HUES64 (cell line): Measurements from ENCODE around the gene TRMT2A.
"Not testable (repeated sequence)": the region's sequence is repeated elsewhere in the genome, so short reads cannot be mapped to it uniquely, and the experiment has no call there.

Experiments used
- H3K27ac ChIP-seq: 2 replicates; pipeline ENCODE4 v1.7.0; 2013; ENCODE audit warnings: low read depth, low read length, inconsistent platforms
- H3K27me3 ChIP-seq: 2 replicates; pipeline ENCODE4 v1.6.1; 2013; ENCODE audit warnings: mild to moderate bottlenecking, low read length; ENCODE audit not compliant: insufficient read depth
- H3K36me3 ChIP-seq: 2 replicates; pipeline ENCODE4 v1.6.1; 2013; ENCODE audit warnings: mild to moderate bottlenecking, low read length; ENCODE audit not compliant: insufficient read depth
- H3K4me1 ChIP-seq: 2 replicates; pipeline ENCODE4 v1.6.1; 2013; ENCODE audit warnings: mild to moderate bottlenecking, low read length, moderate library complexity; ENCODE audit not compliant: insufficient read depth
- H3K4me3 ChIP-seq: 2 replicates; pipeline ENCODE4 v1.5.1; 2013; ENCODE audit warnings: mild to moderate bottlenecking, low read length, moderate library complexity
- H3K9ac ChIP-seq: 2 replicates; pipeline ENCODE4 v1.6.1; 2013; ENCODE audit warnings: mild to moderate bottlenecking, low read depth, low read length
- H3K9me3 ChIP-seq: 2 replicates; pipeline ENCODE4 v1.6.1; 2013; ENCODE audit warnings: low read depth, low read length; ENCODE audit not compliant: insufficient read depth
- WGBS: fragments of 150-250, 120-280 bp; methylation state at CpG from one replicate; pipeline ENCODE4 v1.1.7; 2013; ENCODE audit warnings: missing lambda C conversion rate; 5-methylcytosine and 5-hydroxymethylcytosine counted together

Gene TRMT2A

DNA sequence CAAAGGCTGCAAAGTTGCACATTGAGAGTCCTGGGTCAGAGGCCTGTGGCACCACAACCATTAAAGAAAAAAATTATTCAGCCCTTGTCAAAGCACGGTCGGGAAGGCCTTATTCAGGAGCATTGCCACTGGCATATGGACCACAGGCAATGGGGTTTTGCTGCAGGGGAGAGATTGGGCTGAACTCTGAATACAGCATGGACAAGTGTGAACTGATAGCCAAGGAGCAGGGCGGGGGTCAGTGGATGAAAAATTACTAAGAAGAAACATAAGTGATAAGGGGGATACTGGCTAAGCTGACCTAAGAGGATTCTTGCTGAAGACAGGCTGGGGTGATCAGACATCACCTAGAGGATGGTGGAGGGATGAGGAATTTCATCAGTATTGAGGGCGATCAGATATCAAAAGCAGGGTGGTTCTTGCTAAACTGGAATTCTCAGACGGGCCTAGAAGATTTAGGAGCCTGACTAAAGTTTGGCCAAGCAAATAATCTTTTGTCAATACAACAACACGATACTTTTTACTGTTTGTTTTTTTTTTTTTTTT is 40.3 kb downstream of the TRMT2A start:
- no peaks in the 10 kb centered on the region for H3K27me3 ChIP-seq
- no peak overlapping the region for H3K9ac ChIP-seq
- 88% methylated on average over 6 of the region's 6 CpGs for WGBS
- H3K27ac ChIP-seq, result no peak overlapping the region
- H3K9me3 ChIP-seq, result no peaks in the 10 kb centered on the region
- no peak overlapping the region for H3K4me3 ChIP-seq
- peaks cover 6% of the 10 kb centered on the region; the same call in 1 of the 2 replicates for H3K4me1 ChIP-seq
- H3K36me3 ChIP-seq, result peaks cover 4% of the 10 kb centered on the region; the same call in 1 of the 2 replicates

DNA sequence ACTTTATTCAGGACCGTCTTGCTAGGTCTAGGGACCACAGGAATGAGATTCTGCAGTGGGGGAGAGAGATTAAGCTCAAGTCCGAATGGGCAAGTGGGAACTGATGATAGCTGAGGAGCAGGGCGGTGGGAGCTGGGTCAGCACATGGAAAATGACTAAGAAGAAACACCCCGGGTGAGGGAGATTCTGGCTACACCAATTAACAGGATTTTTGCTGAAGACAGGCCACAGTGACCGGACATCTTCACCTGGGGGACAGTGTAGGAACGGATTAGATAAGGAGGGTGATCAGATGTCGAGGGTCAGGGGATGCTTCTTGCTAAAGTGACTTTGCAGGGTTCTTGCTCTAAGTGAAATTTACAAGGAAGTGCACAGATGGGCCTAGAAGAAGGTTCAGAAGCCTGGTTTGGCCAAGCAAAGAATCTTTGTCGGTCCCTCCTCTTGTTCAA is 45.5 kb downstream of the TRMT2A start:
- Histone ChIP-seq H3K27me3 (0 out of 2 replicates have a peak, but pooled peaks cover 2% of the 10 kb centered on the region), H3K27ac (no peak overlapping the region)
- WGBS, result 90% methylated on average over 8 of the region's 8 CpGs

DNA sequence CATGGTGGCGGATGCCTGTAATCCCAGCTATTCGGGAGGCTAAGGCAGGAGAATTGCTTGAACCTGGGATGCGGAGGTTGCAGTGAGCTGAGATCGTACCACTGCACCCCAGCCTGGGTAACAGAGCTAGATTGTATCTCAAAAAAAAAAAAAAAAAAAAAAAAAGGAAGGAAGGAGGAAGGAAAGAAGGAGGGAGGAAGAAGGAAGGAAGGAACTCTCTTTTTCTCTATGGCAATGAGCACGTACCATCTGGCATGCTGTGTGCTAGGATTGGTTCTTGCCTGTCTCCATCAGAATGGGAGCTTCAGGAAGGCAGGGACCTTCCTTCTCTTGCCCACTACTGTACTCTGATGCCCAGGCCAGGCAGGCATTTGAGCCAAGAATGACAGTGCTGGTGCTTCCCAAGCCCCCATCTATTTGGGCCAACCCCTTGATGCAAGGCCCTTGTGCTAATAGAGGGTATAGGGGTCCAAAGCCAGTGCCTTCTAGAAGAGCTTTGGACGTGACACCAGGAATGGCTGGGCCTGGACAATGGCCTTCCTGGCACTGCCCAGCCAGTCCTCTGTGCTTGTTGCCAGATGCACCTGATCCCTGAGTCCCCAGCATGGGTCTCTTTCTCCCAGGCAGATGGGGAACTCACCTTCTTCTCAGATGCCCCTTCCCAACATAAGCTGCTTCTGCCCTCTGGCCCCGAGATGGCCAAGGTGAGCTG is 47.5 kb downstream of the TRMT2A start:
- Histone ChIP-seq H3K9ac (no peak overlapping the region), H3K9me3 (no peaks in the 10 kb centered on the region), H3K27me3 (0 out of 2 replicates have a peak, but pooled peaks cover 2% of the 10 kb centered on the region), H3K4me3 (no peak overlapping the region), H3K27ac (no peak overlapping the region), H3K4me1 (no peaks in the 10 kb centered on the region), H3K36me3 (no peaks in the 10 kb centered on the region)
- 93% methylated on average over 7 of the region's 7 CpGs for WGBS

More for the DNA sequence above, 45.5 kb downstream of the TRMT2A start:
- no peak overlapping the region for H3K4me3 ChIP-seq
- H3K4me1 ChIP-seq, result no peaks in the 10 kb centered on the region
- H3K9ac ChIP-seq, result no peak overlapping the region
- no peaks in the 10 kb centered on the region for H3K36me3 ChIP-seq
- no peaks in the 10 kb centered on the region for H3K9me3 ChIP-seq

DNA sequence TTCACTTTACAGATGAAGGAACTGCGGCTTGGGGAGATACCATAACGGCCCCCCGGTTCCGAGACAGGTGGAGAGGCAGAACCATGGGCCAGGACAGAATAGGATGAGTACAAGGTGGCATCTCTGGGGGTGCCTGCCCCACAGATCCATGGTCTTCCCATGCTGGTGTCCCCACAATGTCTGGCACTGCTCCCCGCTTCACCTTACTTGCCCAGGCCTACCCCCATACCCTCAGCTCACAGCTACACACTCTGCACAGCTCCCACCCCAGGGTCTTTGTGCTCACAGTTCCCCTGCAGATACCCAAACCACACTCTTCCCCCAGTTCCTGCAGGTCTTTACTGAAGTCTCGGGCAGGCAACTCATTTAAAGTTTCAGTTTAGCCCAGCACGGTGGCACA is 48.4 kb downstream of the TRMT2A start:
- H3K27me3 ChIP-seq, result 0 out of 2 replicates have a peak, but pooled peaks cover 2% of the 10 kb centered on the region
- 96% methylated on average over 7 of the region's 7 CpGs for WGBS

DNA sequence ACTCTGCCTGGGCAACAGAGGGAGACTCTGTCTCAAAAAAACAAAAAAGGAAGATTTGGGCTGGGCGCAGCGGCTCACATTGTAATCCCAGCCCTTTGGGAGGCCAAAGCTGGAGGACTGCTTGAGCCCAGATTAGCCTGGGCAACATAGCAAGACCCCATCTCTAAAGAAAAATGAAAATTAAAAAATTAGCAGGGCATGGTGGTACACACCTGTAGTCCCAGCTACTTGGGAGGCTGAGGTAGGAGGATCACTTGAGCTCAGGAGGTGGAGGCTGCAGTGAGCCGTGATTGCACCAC is 49.7 kb downstream of the TRMT2A start:
- not testable (repeated sequence) for H3K4me1 ChIP-seq, H3K4me3 ChIP-seq, H3K27me3 ChIP-seq, H3K9me3 ChIP-seq, H3K27ac ChIP-seq, H3K36me3 ChIP-seq, H3K9ac ChIP-seq
- WGBS, result 97% methylated on average over 3 of the region's 3 CpGs

More for the DNA sequence above, 48.4 kb downstream of the TRMT2A start:
- H3K9ac ChIP-seq, result no peak overlapping the region
- H3K4me1 ChIP-seq, result no peaks in the 10 kb centered on the region
- H3K36me3 ChIP-seq, result no peaks in the 10 kb centered on the region
- H3K9me3 ChIP-seq, result no peaks in the 10 kb centered on the region
- H3K27ac ChIP-seq, result no peak overlapping the region
- H3K4me3 ChIP-seq, result no peak overlapping the region

DNA sequence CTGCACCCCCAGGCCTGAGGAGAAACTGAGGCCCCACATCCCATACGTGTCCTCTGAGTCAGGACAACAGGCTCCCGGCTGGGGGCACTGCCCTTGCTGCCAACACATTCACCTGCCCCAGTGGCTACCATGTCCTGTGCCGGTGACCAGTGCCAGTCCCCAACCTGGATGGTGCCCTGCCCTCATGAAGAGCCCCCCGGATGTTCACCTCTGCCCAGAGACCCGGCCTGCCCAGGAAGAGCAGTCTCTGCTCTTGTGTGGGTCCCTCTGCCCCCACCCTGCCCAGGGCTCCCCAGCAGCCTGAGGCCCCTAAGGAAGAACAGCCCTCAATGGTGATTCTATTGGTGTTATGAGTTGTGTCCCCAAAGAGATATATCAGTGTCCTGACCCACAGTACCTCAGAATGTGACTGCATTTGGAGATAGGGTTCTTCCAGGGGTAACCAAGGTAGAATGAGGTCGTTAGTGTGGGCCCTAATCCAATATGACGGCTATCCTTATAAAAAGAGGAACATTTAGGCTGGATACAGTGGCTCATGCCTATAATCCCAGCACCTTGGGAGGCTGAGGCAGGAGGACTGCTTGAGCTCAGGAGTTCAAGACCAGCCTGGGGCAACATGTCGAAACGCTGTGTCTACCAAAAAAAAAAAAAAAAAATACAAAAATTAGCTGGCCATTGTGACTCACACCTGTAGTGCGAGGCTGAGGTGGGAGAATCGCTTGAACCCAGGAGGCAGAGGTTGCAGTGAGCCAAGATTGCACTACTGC is 50.2 kb downstream of the TRMT2A start:
- no peaks in the 10 kb centered on the region for H3K4me1 ChIP-seq
- H3K36me3 ChIP-seq, result no peaks in the 10 kb centered on the region
- H3K9me3 ChIP-seq, result no peaks in the 10 kb centered on the region
- no peak overlapping the region for H3K9ac ChIP-seq
- 0 out of 2 replicates have a peak, but pooled peaks cover 2% of the 10 kb centered on the region for H3K27me3 ChIP-seq
- H3K4me3 ChIP-seq, result no peak overlapping the region
- WGBS, result 92% methylated on average over 11 of the region's 11 CpGs
- no peak overlapping the region for H3K27ac ChIP-seq

DNA sequence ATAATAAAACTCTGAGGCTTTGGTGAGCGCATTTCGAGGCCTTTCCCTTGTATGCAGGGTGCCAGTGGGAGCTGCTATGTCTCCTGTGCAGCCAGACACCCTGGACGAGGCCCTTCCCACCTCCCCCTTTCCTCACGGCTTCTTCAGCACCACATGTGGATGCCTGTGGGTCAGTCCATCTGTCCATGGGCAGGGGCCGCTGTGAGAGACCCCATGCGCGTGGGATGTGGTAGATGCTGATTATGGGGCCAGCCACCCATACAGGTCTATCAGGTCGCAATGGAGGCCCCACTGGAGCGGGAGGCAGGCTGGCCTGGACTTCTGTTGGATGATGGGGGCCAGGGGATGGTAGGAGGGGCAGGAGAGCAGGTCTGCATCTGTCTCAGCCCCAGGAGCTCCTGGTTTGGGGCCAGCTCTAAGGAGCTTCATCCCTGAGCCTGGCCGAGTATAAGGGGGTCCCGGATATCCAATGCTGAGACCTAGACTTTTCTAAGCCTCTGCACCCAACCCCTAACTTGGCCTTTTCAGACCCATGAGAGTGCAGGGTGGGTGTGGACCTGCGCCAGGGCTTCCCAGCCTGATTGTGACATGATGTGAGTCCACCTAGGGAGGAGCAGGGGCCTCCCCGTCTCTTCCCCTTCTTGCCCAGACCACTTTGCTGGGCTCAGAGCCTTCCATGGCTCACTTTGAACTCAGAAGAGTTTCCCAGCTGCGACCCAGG is 51.0 kb downstream of the TRMT2A start:
- Histone ChIP-seq H3K27me3 (0 out of 2 replicates have a peak, but pooled peaks cover 2% of the 10 kb centered on the region), H3K9me3 (no peaks in the 10 kb centered on the region), H3K4me1 (no peaks in the 10 kb centered on the region), H3K9ac (no peak overlapping the region), H3K36me3 (no peaks in the 10 kb centered on the region), H3K4me3 (no peak overlapping the region), H3K27ac (no peak overlapping the region)
- WGBS, result 89% methylated on average over 14 of the region's 14 CpGs

DNA sequence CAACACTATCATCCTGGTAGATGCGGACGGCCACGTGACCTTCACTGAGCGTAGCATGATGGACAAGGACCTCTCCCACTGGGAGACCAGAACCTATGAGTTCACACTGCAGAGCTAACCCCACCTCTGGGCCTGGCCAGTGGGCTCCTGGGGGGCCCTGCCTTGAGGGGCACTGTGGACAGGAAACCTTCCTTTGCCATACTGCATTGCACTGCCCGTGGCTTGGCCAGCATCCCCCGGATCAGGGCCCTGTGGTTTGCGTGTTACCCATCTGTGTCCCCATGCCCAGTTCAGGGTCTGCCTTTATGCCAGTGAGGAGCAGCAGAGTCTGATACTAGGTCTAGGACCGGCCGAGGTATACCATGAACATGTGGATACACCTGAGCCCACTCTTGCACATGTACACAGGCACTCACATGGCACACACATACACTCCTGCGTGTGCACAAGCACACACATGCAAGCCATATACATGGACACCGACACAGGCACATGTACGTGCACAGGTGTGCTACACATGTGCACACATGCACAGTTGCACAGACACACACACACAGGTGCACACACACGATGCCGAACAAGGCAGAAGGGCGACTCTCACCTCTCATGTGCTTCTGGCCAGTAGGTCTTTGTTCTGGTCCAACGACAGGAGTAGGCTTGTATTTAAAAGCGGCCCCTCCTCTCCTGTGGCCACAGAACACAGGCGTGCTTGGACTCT is 52.3 kb downstream of the TRMT2A start:
- Histone ChIP-seq H3K4me1 (no peaks in the 10 kb centered on the region), H3K9ac (no peak overlapping the region), H3K27me3 (0 out of 2 replicates have a peak, but pooled peaks cover 2% of the 10 kb centered on the region), H3K27ac (no peak overlapping the region), H3K36me3 (no peaks in the 10 kb centered on the region), H3K9me3 (no peaks in the 10 kb centered on the region), H3K4me3 (no peak overlapping the region)
- WGBS, result 93% methylated on average over 18 of the region's 18 CpGs

DNA sequence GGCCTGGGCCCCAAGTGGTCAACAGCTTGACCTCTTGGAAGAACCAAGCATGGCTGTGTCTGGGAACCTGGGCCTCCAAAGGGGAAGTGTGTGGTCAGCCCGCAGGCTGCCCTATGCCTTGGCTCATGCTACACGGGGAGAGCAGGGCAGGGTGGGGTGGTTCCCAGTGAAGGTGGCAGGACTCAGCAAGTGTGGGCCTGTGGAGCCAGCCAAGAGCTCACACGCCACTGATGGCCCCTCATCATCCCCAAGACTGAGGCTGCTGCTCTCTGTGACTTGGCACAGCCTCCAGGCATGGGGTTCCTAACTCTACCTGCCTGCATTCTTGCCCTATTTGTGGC is 52.9 kb downstream of the TRMT2A start:
- H3K9ac ChIP-seq, result no peak overlapping the region
- no peaks in the 10 kb centered on the region for H3K27me3 ChIP-seq
- no peak overlapping the region for H3K27ac ChIP-seq
- H3K4me1 ChIP-seq, result no peaks in the 10 kb centered on the region
- 95% methylated on average over 3 of the region's 3 CpGs for WGBS
- no peaks in the 10 kb centered on the region for H3K9me3 ChIP-seq
- no peaks in the 10 kb centered on the region for H3K36me3 ChIP-seq
- no peak overlapping the region for H3K4me3 ChIP-seq

DNA sequence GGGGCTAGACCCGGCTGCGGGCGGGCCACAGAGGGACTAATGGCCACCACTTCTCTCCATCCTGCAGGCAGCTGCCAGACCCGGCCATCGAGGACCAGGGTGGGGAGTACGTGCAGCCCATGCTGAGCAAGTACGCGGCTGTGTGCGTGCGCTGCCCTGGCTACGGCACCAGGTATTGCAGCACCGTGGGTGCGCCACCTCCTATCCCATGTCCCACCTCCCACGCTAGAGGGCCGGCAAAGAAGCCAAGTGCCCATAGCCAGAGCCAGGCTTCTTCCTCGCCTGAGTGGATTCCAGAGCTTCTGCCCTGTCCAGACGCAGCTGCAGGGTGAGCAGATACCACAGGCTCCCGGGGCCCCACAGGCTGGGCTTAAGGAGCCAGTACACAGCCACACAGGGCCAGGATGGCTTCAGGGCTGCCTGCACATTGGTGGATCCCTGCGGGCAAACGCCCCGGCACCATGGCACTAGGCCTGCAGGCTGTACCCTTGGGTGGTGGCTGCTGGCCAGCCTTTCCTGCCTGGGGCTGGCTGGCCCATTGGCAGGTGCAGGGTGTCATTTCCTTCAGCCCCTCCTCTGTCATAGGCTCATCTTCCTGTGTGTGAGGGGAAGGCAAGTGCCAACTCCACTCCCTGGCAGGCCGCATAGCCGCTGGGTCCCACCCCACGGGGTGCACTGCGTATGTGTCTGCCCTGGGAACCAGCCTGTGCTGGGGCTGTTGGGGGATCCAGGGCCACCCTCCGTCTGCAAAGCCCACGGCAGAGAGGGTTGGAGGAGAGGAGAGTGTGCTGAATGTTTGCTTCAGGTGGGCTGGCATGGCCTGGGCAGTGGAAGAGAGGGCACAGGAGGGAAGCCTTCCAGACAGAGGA is 53.5 kb downstream of the TRMT2A start:
- no peak overlapping the region for H3K27ac ChIP-seq
- H3K36me3 ChIP-seq, result no peaks in the 10 kb centered on the region
- WGBS, result 94% methylated on average over 27 of the region's 27 CpGs
- no peak overlapping the region for H3K4me3 ChIP-seq
- no peaks in the 10 kb centered on the region for H3K9me3 ChIP-seq
- no peak overlapping the region for H3K9ac ChIP-seq
- no peaks in the 10 kb centered on the region for H3K4me1 ChIP-seq
- H3K27me3 ChIP-seq, result no peaks in the 10 kb centered on the region
